Gastrocnemius medialis (tissue), 4 donors: Measurements from ENCODE around the gene ACBD6.

Source experiments
- POLR2A ChIP-seq, 2 donors: fragments of 450-650 bp; IDR thresholded peaks; one replicate each; pipeline ENCODE4 v1.6.1; 2017; ENCODE audit warnings: antibody characterized with exemption in 2 of 2, mild to moderate bottlenecking in 2 of 2, moderate library complexity in 2 of 2
- TF ChIP-seq, protein P1 (sequence below), 5 experiments: fragments of 450-650 bp in 3 of 5; fragments of 200-600 bp in 2 of 5; sonication (generic) in 2 of 5; IDR thresholded peaks in 4 of 5; conservative IDR thresholded peaks in 1 of 5; 1 replicate in 4 of 5; 2 replicates in 1 of 5; pipeline ENCODE4 v1.5.1; 2016 to 2019; ENCODE audit warnings: antibody characterized with exemption in 5 of 5, mild to moderate bottlenecking in 3 of 5, moderate library complexity in 3 of 5

DNA sequence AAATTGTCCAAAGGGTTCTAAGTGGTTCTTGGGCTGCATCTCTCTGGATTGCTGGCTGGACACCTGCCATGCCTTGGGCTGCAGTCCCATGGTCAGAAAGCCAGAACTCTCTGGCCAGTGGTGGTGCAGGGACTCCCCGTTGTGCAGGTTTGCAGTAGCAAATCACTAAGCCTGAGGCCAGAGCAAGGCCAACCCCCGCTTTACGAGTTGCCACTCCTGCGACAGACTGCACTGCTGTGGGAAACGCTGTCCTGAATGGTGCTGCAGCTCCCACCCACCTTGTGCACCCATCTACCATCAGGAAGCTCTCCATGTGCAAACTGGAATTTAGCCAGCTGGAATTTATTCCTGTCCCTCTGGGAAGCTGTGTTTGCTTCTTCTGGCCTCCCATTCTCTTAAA is 226.7 kb downstream of the ACBD6 start:
- TF ChIP-seq, protein P1, sequence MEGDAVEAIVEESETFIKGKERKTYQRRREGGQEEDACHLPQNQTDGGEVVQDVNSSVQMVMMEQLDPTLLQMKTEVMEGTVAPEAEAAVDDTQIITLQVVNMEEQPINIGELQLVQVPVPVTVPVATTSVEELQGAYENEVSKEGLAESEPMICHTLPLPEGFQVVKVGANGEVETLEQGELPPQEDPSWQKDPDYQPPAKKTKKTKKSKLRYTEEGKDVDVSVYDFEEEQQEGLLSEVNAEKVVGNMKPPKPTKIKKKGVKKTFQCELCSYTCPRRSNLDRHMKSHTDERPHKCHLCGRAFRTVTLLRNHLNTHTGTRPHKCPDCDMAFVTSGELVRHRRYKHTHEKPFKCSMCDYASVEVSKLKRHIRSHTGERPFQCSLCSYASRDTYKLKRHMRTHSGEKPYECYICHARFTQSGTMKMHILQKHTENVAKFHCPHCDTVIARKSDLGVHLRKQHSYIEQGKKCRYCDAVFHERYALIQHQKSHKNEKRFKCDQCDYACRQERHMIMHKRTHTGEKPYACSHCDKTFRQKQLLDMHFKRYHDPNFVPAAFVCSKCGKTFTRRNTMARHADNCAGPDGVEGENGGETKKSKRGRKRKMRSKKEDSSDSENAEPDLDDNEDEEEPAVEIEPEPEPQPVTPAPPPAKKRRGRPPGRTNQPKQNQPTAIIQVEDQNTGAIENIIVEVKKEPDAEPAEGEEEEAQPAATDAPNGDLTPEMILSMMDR (IDR thresholded peaks at IDR 0.05 in 4 of 5, conservative IDR thresholded peaks at IDR 0.05 in 1 of 5): no peak
- TF ChIP-seq POLR2A (IDR thresholded peaks at IDR 0.05): no peak
